Esophagus muscularis mucosa (tissue), 4 donors: ENCODE results near the gene VSIG8. TPM values are rescaled to one million over a fixed set of nuclear protein-coding genes. Genes with fewer than 3 reads are reported as not detected.

Experiments
- DNase-seq: peaks from one replicate; pipeline ENCODE4 v3.0.0-alpha.2; 2017; ENCODE audit errors: extremely low spot score
- H3K27ac ChIP-seq, 4 donors: fragments of 200-600 bp; sonication (generic); replicated peaks in 1 of 4; 1 replicate in 3 of 4; 2 replicates in 1 of 4; pipeline ENCODE4 v1.5.1; 2016 to 2019; ENCODE audit warnings: mild to moderate bottlenecking in 1 of 4
- H3K27me3 ChIP-seq, 4 donors: fragments of 200-600 bp; sonication (generic); one replicate each; pipeline versions ENCODE4 v1.5.1 to v1.6.0; 2016 to 2019
- H3K36me3 ChIP-seq, 4 donors: fragments of 200-600 bp; sonication (generic); one replicate each; pipeline ENCODE4 v1.5.1; 2016 to 2019
- H3K4me1 ChIP-seq, 4 donors: fragments of 200-600 bp; sonication (generic); one replicate each; pipeline ENCODE4 v1.5.1; 2016 to 2019
- H3K4me3 ChIP-seq, 4 donors: fragments of 200-600 bp; sonication (generic); 1 replicate in 2 of 4; 2 replicates in 2 of 4; pipeline ENCODE4 v1.5.1; 2016 to 2019; ENCODE audit warnings: mild to moderate bottlenecking in 4 of 4, moderate library complexity in 1 of 4
- H3K9me3 ChIP-seq, 4 donors: fragments of 200-600 bp; sonication (generic); 1 replicate in 3 of 4; 2 replicates in 1 of 4; pipeline ENCODE4 v1.5.1; 2016 to 2019
- CTCF ChIP-seq, 3 experiments: fragments of 200-600 bp in 2 of 3; fragments of 450-650 bp in 1 of 3; sonication (generic) in 2 of 3; IDR thresholded peaks; one replicate each; pipeline ENCODE4 v1.5.1; 2017 to 2019; ENCODE audit warnings: antibody characterized with exemption in 3 of 3, mild to moderate bottlenecking in 2 of 3, moderate library complexity in 1 of 3
- EP300 ChIP-seq: sonication (generic); formaldehyde crosslinking; IDR thresholded peaks from one replicate; pipeline ENCODE4 v1.6.1; 2017; ENCODE audit warnings: antibody characterized with exemption
- POLR2A ChIP-seq: fragments of 450-650 bp; IDR thresholded peaks from one replicate; pipeline ENCODE4 v1.6.1; 2017; ENCODE audit warnings: antibody characterized with exemption, moderate library complexity, mild to moderate bottlenecking, low read depth
- POLR2AphosphoS5 ChIP-seq, 2 donors: sonication (generic); formaldehyde crosslinking; IDR thresholded peaks; one replicate each; pipeline ENCODE4 v1.6.1; 2017; ENCODE audit warnings: antibody characterized with exemption in 2 of 2
- WGBS: methylation state at CpG from one replicate; pipeline ENCODE4 v1.1.5; 2018; 5-methylcytosine and 5-hydroxymethylcytosine counted together
- intact Hi-C: fragments of 100-400 bp; cut with DNase I; formaldehyde crosslinking; loops from one replicate; pipeline ENCODE4 v1.15.1; 2023
- small RNA-seq, 3 donors: library from RNA; depleted of rRNA; stranded (forward); fragments of <200 nt; gene quantifications; one replicate each; pipeline ENCODE3, GENCODE V24; 2016
- total RNA-seq, 4 donors: library from RNA; depleted of rRNA; stranded (reverse); fragments of >200 nt; gene quantifications; one replicate each; pipeline versions ENCODE4 v1.1.0 to v1.2.1, GENCODE V29; 2016

The VSIG8 gene
- total RNA-seq, 4 donors from 2014 or later, result not detected

- no peak for DNase-seq
Observed at GRCh38 chr1:159821171-159821867, 41.1 kb downstream of the VSIG8 start.

GRCh38 chr1:159817276-159818041, 45.0 kb downstream of the VSIG8 start:
- WGBS, result 89% methylated on average over 11 of the region's 11 CpGs
- no peak overlapping the region for H3K27ac ChIP-seq
- intact Hi-C loops, result no loop called here
- peaks cover 0 to 8% (median 0%) of the 10 kb centered on the region in 4 donors for H3K27me3 ChIP-seq
- no peaks in the 10 kb centered on the region for H3K36me3 ChIP-seq
- H3K9me3 ChIP-seq, result no peaks in the 10 kb centered on the region
- H3K4me1 ChIP-seq, result no peaks in the 10 kb centered on the region
- no peak for DNase-seq
- no peak for TF ChIP-seq POLR2AphosphoS5 (IDR thresholded peaks at IDR 0.05)
- no peak for TF ChIP-seq CTCF (IDR thresholded peaks at IDR 0.05)
- no peak for TF ChIP-seq EP300
- TF ChIP-seq POLR2A, result no peak
- H3K4me3 ChIP-seq, result no peak overlapping the region

More at GRCh38 chr1:159821171-159821867, 41.1 kb downstream of the VSIG8 start:
- peaks cover 0 to 33% (median 0%) of the 10 kb centered on the region in 4 donors for H3K27me3 ChIP-seq
- no peaks in the 10 kb centered on the region for H3K9me3 ChIP-seq
- H3K4me3 ChIP-seq, result no peak overlapping the region
- no peaks in the 10 kb centered on the region for H3K4me1 ChIP-seq
- no peaks in the 10 kb centered on the region for H3K36me3 ChIP-seq
- no peak overlapping the region for H3K27ac ChIP-seq
- intact Hi-C loops, result no loop called here
- no peak for TF ChIP-seq POLR2AphosphoS5 (IDR thresholded peaks at IDR 0.05)
- TF ChIP-seq EP300, result no peak
- TF ChIP-seq CTCF (IDR thresholded peaks at IDR 0.05), result no peak
- no peak for TF ChIP-seq POLR2A
- WGBS, result 70% methylated on average over 9 of the region's 9 CpGs

DNA sequence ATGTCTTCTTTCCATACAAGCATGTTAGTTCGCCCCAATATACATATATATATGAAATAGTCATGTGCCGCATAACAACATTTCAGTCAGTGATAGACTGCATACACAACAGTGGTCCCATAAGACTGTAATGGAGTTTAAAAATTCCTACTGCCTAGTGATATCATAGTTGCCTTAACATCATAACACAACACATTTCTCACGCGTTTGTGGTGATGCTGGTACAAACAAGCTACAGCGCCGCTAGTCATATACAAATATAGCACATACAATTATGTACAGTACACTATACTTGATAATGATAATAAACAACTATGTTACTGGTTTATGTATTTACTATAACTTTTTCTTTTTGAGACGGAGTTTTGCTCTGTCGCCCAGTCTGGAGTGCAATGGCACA, 46.5 kb downstream of the VSIG8 start:
- 94% methylated on average over 8 of the region's 8 CpGs for WGBS
- no peaks in the 10 kb centered on the region for H3K36me3 ChIP-seq

DNA sequence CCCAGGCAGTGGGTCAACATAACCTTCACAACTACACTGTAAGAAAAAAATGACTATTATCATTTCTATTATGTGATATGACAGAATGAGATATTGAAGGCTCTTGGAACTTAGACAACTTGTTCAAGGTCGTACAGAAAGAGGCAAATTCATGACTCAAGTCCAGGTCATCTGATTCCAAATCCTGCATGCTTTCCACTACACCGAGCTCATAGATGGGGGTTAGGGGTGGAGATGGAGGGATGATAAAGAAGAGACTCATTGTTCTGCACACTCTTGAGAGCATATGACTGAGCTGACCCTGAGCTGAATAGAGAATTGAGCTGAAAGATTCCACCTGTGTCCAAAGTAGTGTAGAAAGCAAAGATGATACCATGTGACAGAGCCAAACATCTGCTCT, 57.5 kb downstream of the VSIG8 start:
- WGBS, result 49% methylated on average over 2 of the region's 2 CpGs
- intact Hi-C loops, result no loop called here
- TF ChIP-seq POLR2AphosphoS5 (IDR thresholded peaks at IDR 0.05) (no peak), EP300 (no peak), CTCF (IDR thresholded peaks at IDR 0.05) (no peak), POLR2A (no peak)
- Histone ChIP-seq H3K4me1 (no peaks in the 10 kb centered on the region), H3K27ac (no peak overlapping the region), H3K27me3 (peaks cover 0 to 24% (median 0%) of the 10 kb centered on the region in 4 donors), H3K9me3 (no peaks in the 10 kb centered on the region), H3K4me3 (no peak overlapping the region), H3K36me3 (no peaks in the 10 kb centered on the region)
- DNase-seq, result no peak

More for the DNA sequence above, 46.5 kb downstream of the VSIG8 start:
- intact Hi-C loops, result no loop called here
- no peak for DNase-seq
- Histone ChIP-seq H3K4me1 (no peaks in the 10 kb centered on the region), H3K27ac (no peak overlapping the region), H3K9me3 (no peaks in the 10 kb centered on the region), H3K27me3 (no peaks in the 10 kb centered on the region), H3K4me3 (no peak overlapping the region)
- no peak for TF ChIP-seq CTCF (IDR thresholded peaks at IDR 0.05)
- no peak for TF ChIP-seq POLR2A
- TF ChIP-seq EP300, result no peak
- no peak for TF ChIP-seq POLR2AphosphoS5 (IDR thresholded peaks at IDR 0.05)

Small RNAs within 50 kb of the gene (small RNA-seq; reads per million reads assigned to genes)
- 0 reads per million in 3 donors for gene MIR4259
- 0 to 0.17 (median 0) reads per million in 3 donors for gene RF00570

Other genes with a start within 250 kb of the VSIG8 start
- under 1 TPM in 3 of 4 donors, not detected in 1; 0.17 to 0.65 (median 0.42) TPM for gene CRP, start 148.1 kb downstream of the VSIG8 start, total RNA-seq
- gene DUSP23, start 81.7 kb downstream of the VSIG8 start, total RNA-seq, result 10 to 100 TPM; 43.2 to 75.2 (median 50.1) TPM
- gene FCRL6, start 60.3 kb downstream of the VSIG8 start, total RNA-seq, result under 1 TPM in 1 of 4 donors, not detected in 3; 0.45 TPM
- gene SLAMF8, start 35.8 kb downstream of the VSIG8 start, total RNA-seq, result 1 to 10 TPM; 1.9 to 8.4 (median 3.5) TPM
- gene CFAP45, start 37.5 kb upstream of the VSIG8 start, total RNA-seq, result under 1 TPM in 2 of 4 donors, not detected in 2; 0.17 to 0.32 TPM
- 100 to 1,000 TPM; 125 to 276 (median 228) TPM for gene TAGLN2, start 62.9 kb upstream of the VSIG8 start, total RNA-seq
- under 1 TPM in 2 of 4 donors, not detected in 2; 0.17 to 0.23 TPM for gene IGSF9, start 83.0 kb upstream of the VSIG8 start, total RNA-seq
- not detected for gene SLAMF9, start 91.6 kb upstream of the VSIG8 start, total RNA-seq
- gene PIGM, start 169.3 kb upstream of the VSIG8 start, total RNA-seq, result 1 to 10 TPM; 2.8 to 4.9 (median 4.6) TPM
- under 1 TPM in 1 of 4 donors, not detected in 3; 0.06 TPM for gene KCNJ10, start 207.5 kb upstream of the VSIG8 start, total RNA-seq
- gene KCNJ9, start 218.9 kb upstream of the VSIG8 start, total RNA-seq, result not detected
- gene IGSF8, start 236.0 kb upstream of the VSIG8 start, total RNA-seq, result 10 to 100 TPM; 12.0 to 27.0 (median 21.9) TPM